Activated T-helper 9 cell treated with anti-CD3 and anti-CD28 coated beads, Interleukin-2, amount 50 U/mL, for 16 hours (primary cell): ENCODE measurements around the gene FAM117B.

Experiments used
- DNase-seq: peaks from one replicate; pipeline ENCODE4 v3.0.0-alpha.2; 2020; ENCODE audit warnings: low read depth

FAM117B gene

GRCh38 chr2:202815548-202816360, 181.0 kb downstream of the FAM117B start:
- DNase-seq: no peak

- DNase-seq: no peak
These were observed 183.0 kb downstream of the FAM117B start for GRCh38 chr2:202817771-202818170.

GRCh38 chr2:202818321-202818720, 183.6 kb downstream of the FAM117B start:
- DNase-seq: no peak
